ENCODE results near the gene LSMEM2. TPM values are rescaled to one million over a fixed set of nuclear protein-coding genes. Genes with fewer than 3 reads are reported as not detected.
"Not testable (repeated sequence)": the region's sequence is repeated elsewhere in the genome, so short reads cannot be mapped to it uniquely, and the experiment has no call there.

Gene LSMEM2
- total RNA-seq, 1 experiment from 2014 or later, result not detected

- peak; percentile 91 for DNase-seq (ENCODE audit: low spot score)
Observed at GRCh38 chr3:50298836-50299637, 20.1 kb downstream of the LSMEM2 start, which contains the start of the genes HYAL3 and NAA80. Gene HYAL3, minus strand, starts transcription at chr3:50299405. Its CDS starts 3,803 bp downstream, at chr3:50295602. Gene NAA80, minus strand, starts transcription at chr3:50299405. Its CDS starts 1,942 bp downstream, at chr3:50297463.

GRCh38 chr3:50299638-50299928, 20.7 kb downstream of the LSMEM2 start:
- DNase-seq (ENCODE audit: low spot score), result no peak

- DNase-seq (ENCODE audit: low spot score), result no peak
Observed at GRCh38 chr3:50299929-50300680, 21.2 kb downstream of the LSMEM2 start.

- DNase-seq (ENCODE audit: low spot score), result no peak
Observed at GRCh38 chr3:50300681-50301254, 21.9 kb downstream of the LSMEM2 start.

- no peak for DNase-seq (ENCODE audit: low spot score)
Observed at GRCh38 chr3:50302095-50303012, 23.5 kb downstream of the LSMEM2 start.

GRCh38 chr3:50303013-50303815, 24.3 kb downstream of the LSMEM2 start, which contains the start of gene HYAL1:
Gene HYAL1, minus strand, starts transcription at chr3:50303574. Its CDS starts 618 bp downstream, at chr3:50302956.
- no peak for DNase-seq (ENCODE audit: low spot score)

GRCh38 chr3:50304601-50305000, 25.7 kb downstream of the LSMEM2 start:
- no peak for DNase-seq (ENCODE audit: low spot score)

GRCh38 chr3:50312041-50312440, 33.2 kb downstream of the LSMEM2 start:
- DNase-seq (ENCODE audit: low spot score), result not testable (repeated sequence)

- DNase-seq (ENCODE audit: low spot score), result no peak
Observed at GRCh38 chr3:50314342-50314741, 35.5 kb downstream of the LSMEM2 start.

GRCh38 chr3:50314816-50315215, 35.9 kb downstream of the LSMEM2 start:
- no peak for DNase-seq (ENCODE audit: low spot score)

- DNase-seq (ENCODE audit: low spot score), result peak; percentile 75
Observed at GRCh38 chr3:50316657-50317242, 37.9 kb downstream of the LSMEM2 start.

GRCh38 chr3:50317300-50317699, 38.4 kb downstream of the LSMEM2 start:
- no peak for DNase-seq (ENCODE audit: low spot score)

GRCh38 chr3:50318163-50318562, 39.3 kb downstream of the LSMEM2 start:
- no peak for DNase-seq (ENCODE audit: low spot score)

- DNase-seq (ENCODE audit: low spot score), result no peak
Observed at GRCh38 chr3:50318615-50319014, 39.7 kb downstream of the LSMEM2 start.

- DNase-seq (ENCODE audit: low spot score), result no peak
Observed at GRCh38 chr3:50319181-50319893, 40.5 kb downstream of the LSMEM2 start.

GRCh38 chr3:50319894-50320625, 41.2 kb downstream of the LSMEM2 start:
- DNase-seq (ENCODE audit: low spot score), result no peak

GRCh38 chr3:50320853-50321335, 42.0 kb downstream of the LSMEM2 start:
- no peak for DNase-seq (ENCODE audit: low spot score)

- DNase-seq (ENCODE audit: low spot score), result peak; percentile 75
Observed at GRCh38 chr3:50321336-50322114, 42.6 kb downstream of the LSMEM2 start.
